ENCODE data around the gene NR4A2.

Gene NR4A2

DNA sequence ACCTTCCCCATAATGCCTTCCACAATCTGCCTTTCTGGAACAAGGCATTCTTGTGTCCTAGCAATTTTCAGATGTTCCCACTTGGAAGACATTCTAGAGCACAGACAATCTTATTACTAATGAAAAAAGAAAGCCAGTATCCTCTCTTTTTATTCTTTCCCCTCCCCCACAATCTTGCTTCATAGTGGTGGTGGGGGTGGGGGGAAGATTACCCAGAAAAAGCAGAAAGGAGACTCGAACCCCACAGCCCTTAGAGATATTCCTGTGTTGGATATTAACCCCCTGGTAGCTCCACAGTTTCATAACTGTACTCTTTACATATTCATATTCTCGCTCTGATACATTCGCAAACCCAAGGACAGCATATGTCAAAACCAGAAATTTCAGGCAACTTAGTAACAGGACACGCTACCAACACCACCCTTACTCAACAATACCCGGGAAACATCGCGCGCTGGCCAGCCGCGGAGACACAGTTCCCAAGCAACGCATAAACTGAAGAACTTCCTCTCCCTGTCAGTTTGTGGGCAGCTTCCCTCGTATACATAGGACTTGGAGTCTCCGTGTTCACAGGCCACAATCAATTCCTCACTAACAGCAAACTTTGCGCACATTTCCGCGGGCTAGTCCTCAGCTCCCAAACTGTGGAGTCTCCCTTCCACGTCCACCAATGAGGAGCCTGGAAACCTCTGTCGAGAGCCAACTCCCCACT is 793 bp downstream of the NR4A2 start:
- peak overlapping the region; percentile 66 for H3K4me3 ChIP-seq (ENCODE audit: low read depth, low read length)
- no peaks in the 10 kb centered on the region for H3K9me3 ChIP-seq
- no peaks in the 10 kb centered on the region for H3K4me1 ChIP-seq
- TF ChIP-seq, protein P1, sequence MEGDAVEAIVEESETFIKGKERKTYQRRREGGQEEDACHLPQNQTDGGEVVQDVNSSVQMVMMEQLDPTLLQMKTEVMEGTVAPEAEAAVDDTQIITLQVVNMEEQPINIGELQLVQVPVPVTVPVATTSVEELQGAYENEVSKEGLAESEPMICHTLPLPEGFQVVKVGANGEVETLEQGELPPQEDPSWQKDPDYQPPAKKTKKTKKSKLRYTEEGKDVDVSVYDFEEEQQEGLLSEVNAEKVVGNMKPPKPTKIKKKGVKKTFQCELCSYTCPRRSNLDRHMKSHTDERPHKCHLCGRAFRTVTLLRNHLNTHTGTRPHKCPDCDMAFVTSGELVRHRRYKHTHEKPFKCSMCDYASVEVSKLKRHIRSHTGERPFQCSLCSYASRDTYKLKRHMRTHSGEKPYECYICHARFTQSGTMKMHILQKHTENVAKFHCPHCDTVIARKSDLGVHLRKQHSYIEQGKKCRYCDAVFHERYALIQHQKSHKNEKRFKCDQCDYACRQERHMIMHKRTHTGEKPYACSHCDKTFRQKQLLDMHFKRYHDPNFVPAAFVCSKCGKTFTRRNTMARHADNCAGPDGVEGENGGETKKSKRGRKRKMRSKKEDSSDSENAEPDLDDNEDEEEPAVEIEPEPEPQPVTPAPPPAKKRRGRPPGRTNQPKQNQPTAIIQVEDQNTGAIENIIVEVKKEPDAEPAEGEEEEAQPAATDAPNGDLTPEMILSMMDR (IDR thresholded peaks at IDR 0.05; ENCODE audit: low read depth, low read length): no peak
- DNase-seq: no peak
- H3K36me3 ChIP-seq: no peaks in the 10 kb centered on the region
- no peaks in the 10 kb centered on the region for H3K27me3 ChIP-seq

DNA sequence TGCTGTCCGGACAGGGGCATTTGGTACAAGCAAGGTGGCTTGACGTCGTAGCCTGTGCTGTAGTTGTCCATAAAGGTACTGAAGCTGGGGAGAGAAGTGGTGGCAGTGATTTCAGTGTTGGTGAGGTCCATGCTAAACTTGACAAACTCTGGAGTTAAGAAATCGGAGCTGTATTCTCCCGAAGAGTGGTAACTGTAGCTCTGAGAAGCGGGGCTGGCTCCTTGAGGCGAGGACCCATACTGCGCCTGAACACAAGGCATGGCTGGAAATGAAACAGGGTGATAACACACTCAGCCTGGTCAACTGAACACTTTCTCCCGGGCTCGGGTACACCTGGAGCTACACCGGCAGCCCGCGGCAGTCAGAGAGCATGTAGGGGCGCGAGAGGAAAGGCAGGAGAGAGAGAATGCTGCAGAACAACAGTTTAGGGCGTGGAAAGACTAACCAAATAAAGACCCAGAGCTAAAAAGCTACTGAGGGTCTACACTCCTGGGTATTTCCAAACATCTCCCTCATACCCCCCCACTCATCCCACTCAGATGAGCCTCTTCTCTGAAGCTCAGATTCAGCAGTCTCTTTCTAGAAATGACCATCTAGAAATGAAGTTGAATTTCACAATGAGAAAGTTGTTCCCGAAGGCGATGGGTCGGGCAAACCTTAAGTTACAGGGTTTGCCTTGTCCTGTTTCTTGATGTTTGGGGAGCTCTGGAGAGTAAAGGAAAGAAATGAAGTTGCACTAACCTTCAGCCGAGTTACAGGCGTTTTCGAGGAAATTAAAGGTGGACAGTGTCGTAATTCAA is 2.4 kb downstream of the NR4A2 start:
- Histone ChIP-seq H3K9me3 (no peaks in the 10 kb centered on the region), H3K4me3 (ENCODE audit: low read depth, low read length) (no peak overlapping the region), H3K27me3 (no peaks in the 10 kb centered on the region), H3K36me3 (no peaks in the 10 kb centered on the region), H3K4me1 (no peaks in the 10 kb centered on the region)
- no peak for DNase-seq
- TF ChIP-seq, protein P1 (IDR thresholded peaks at IDR 0.05; ENCODE audit: low read depth, low read length): no peak

DNA sequence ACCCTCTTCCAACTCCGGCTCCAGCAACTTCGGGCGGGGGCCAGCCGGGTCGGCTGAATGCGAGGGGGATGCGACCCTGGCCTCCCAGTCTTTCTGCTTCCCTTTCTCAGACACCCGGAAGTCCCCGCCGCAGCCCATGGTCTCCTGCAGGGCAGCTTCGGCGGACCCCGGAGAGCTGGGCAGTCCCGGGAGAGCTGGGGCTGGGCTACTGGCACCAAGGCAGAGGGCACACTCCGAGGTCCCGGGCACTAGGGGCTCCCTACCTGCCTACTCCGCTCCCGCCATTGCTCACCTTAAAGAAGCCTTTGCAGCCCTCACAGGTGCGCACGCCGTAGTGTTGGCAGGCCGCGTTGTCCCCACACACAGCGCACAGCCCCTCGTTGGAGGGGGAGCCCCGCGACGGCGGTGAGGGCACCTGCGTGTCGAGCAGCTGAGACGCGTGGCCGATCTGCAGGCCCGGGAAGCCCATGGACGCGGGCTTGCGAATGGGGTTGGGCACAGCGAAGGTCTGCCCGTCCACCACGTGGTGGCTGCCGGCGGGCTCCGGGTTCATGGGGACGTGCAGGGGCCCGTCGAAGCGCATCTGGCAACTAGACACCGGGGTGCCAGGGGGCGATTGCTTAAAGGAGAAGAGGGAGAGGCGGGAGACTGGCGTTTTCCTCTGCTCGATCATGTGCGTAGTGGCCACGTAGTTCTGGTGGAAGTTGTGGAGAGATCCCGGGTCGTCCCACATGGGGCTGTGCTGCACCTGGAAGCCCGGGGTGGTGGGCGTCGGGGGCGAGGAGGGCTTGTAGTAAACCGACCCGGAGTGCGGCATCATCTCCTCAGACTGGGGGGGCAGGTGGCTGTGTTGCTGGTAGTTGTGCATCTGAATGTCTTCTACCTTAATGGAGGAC is 3.2 kb downstream of the NR4A2 start:
- TF ChIP-seq, protein P1 (IDR thresholded peaks at IDR 0.05; ENCODE audit: low read depth, low read length): no peak
- no peak for DNase-seq
- no peaks in the 10 kb centered on the region for H3K27me3 ChIP-seq
- H3K4me1 ChIP-seq: no peaks in the 10 kb centered on the region
- H3K9me3 ChIP-seq: no peaks in the 10 kb centered on the region
- no peaks in the 10 kb centered on the region for H3K36me3 ChIP-seq
- H3K4me3 ChIP-seq (ENCODE audit: low read depth, low read length): no peak overlapping the region

DNA sequence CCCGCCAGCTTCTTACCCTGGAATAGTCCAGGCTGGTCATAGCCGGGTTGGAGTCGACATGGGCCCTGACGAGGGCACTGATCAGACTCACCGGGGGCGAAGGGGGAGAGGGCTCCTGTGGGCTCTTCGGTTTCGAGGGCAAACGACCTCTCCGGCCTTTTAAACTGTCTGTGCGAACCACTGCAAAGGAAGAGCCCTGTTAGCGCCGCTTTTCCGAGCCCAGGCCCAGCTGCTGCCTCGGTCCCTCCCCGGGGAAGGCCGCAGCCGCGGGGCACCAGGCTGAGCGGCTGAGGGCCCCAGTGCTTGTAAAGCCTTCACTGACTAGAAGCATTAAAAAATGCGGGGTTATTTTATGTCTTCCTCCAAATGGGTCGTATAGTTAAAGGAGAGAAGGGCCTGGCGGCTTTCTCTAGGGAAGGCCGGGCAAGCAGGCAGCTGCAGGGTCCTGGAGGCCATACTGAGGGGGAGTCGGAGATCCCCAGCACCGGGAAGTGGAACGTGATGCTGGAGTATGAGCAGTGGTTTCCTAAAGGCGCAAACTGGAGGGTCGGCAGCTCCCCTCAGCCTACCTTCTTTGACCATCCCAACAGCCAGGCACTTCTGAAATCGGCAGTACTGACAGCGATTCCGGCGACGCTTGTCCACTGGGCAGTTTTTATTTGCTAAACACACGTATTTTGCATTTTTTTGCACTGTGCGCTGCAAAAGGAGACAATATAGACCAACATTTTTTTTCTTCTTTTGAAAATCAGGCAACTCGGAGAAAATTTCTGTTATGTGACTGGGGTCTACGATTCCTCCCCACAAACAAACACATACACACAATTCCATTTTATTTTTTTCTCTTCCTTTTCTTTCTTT is 4.5 kb downstream of the NR4A2 start:
- Histone ChIP-seq H3K9me3 (no peaks in the 10 kb centered on the region), H3K36me3 (no peaks in the 10 kb centered on the region), H3K4me1 (no peaks in the 10 kb centered on the region), H3K27me3 (no peaks in the 10 kb centered on the region), H3K4me3 (ENCODE audit: low read depth, low read length) (no peak overlapping the region)
- TF ChIP-seq, protein P1 (IDR thresholded peaks at IDR 0.05; ENCODE audit: low read depth, low read length): no peak
- no peak for DNase-seq

DNA sequence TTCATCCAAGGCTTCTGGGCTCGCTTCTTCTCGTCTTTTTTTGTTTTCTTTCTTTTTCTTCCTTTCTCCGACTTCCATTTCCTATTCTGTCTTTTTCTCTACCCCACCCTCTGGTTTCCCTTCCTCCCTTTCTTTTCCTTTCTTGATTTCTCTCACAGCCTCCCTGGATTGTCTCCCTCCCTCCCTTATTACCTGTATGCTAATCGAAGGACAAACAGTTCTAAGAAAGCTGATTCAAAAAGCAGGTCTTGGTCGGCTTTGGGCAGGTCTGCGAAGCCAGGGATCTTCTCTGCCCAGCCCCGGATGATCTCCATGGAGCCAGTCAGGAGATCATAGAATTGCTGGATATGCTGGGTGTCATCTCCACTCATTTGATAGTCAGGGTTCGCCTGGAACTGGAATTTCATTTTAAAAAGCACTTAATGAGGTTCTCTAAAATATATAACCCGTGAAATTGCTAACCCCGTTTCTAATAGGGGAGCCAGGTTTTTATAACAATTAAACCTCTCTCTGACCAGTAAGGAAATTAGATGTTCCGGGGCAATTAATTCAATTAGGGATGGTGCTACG is 5.9 kb downstream of the NR4A2 start:
- Histone ChIP-seq H3K4me3 (ENCODE audit: low read depth, low read length) (no peak overlapping the region), H3K27me3 (peaks cover 11% of the 10 kb centered on the region), H3K4me1 (no peaks in the 10 kb centered on the region), H3K9me3 (no peaks in the 10 kb centered on the region), H3K36me3 (no peaks in the 10 kb centered on the region)
- TF ChIP-seq, protein P1 (IDR thresholded peaks at IDR 0.05; ENCODE audit: low read depth, low read length): no peak
- DNase-seq: no peak
